ENCODE measurements around the gene GPR132. TPM values are rescaled to one million over a fixed set of nuclear protein-coding genes. Genes with fewer than 3 reads are reported as not detected.

The GPR132 gene
- total RNA-seq, 1 experiment from 2014 or later = 0.08 TPM

DNA sequence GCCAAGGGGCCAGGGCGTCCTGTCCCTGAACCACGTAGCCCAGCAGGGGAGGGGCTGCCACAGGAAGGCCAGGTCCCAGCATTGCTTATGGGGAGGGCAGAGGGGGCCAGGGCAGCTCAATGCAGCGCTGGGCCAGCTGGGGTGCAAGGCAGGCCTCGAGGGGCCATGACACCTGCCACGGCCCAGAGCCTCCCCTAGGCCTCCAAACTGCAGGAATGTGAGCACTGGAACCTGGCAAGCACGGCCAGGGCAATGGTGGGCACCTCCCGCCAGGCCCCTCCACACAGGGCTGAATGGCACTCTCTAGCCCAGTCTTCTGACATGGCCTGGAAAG lies 32.5 kb upstream of the GPR132 start:
- DNase-seq (ENCODE audit: low read depth, low spot score) (no peak), ATAC-seq (no peak)
- Histone ChIP-seq H3K27ac (ENCODE audit: low read length) (no peak overlapping the region), H3K27me3 (ENCODE audit: control insufficient read depth, insufficient read depth, low read length) (no peaks in the 10 kb centered on the region), H3K9me3 (ENCODE audit: control insufficient read depth, insufficient read depth, low read depth, low read length) (no peaks in the 10 kb centered on the region), H3K4me1 (ENCODE audit: control insufficient read depth, insufficient read depth, low read length) (peaks cover 3% of the 10 kb centered on the region; the same call in 1 of the 2 replicates), H3K4me3 (ENCODE audit: low read depth in 2 of 2, low read length in 2 of 2) (no peak overlapping the region), H3K36me3 (ENCODE audit: control insufficient read depth, insufficient read depth, low read length) (no peaks in the 10 kb centered on the region)
- no TSS peak for BruUV-seq (replicated peaks)
- in situ Hi-C loops (cut with HindIII; ENCODE audit: low pct_unique_long_range_greater_than_20kb, low sequenced_read_pairs) (no loop called here), intact Hi-C loops (cut with micrococcal nuclease; ENCODE audit: unreplicated experiment) (loop anchor here (10.0 kb wide), 2 partner anchors 67 to 187 kb away; partner anchors contain the start of gene JAG2)
- TF ChIP-seq POLR2AphosphoS5 (IDR thresholded peaks at IDR 0.05; ENCODE audit: low read depth, low read length) (no peak), TCF7L2 (IDR thresholded peaks at IDR 0.05; ENCODE audit: low read depth, low read length) (no peak), SIN3A (IDR thresholded peaks at IDR 0.05; ENCODE audit: borderline replicate concordance, insufficient read depth, low read depth, low read length) (no peak)
- TF ChIP-seq, protein P1, sequence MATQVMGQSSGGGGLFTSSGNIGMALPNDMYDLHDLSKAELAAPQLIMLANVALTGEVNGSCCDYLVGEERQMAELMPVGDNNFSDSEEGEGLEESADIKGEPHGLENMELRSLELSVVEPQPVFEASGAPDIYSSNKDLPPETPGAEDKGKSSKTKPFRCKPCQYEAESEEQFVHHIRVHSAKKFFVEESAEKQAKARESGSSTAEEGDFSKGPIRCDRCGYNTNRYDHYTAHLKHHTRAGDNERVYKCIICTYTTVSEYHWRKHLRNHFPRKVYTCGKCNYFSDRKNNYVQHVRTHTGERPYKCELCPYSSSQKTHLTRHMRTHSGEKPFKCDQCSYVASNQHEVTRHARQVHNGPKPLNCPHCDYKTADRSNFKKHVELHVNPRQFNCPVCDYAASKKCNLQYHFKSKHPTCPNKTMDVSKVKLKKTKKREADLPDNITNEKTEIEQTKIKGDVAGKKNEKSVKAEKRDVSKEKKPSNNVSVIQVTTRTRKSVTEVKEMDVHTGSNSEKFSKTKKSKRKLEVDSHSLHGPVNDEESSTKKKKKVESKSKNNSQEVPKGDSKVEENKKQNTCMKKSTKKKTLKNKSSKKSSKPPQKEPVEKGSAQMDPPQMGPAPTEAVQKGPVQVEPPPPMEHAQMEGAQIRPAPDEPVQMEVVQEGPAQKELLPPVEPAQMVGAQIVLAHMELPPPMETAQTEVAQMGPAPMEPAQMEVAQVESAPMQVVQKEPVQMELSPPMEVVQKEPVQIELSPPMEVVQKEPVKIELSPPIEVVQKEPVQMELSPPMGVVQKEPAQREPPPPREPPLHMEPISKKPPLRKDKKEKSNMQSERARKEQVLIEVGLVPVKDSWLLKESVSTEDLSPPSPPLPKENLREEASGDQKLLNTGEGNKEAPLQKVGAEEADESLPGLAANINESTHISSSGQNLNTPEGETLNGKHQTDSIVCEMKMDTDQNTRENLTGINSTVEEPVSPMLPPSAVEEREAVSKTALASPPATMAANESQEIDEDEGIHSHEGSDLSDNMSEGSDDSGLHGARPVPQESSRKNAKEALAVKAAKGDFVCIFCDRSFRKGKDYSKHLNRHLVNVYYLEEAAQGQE (IDR thresholded peaks at IDR 0.05; ENCODE audit: insufficient read depth in 1 of 2, low read depth in 2 of 2, low read length in 1 of 2) = no peak
- TF ChIP-seq, protein P2, sequence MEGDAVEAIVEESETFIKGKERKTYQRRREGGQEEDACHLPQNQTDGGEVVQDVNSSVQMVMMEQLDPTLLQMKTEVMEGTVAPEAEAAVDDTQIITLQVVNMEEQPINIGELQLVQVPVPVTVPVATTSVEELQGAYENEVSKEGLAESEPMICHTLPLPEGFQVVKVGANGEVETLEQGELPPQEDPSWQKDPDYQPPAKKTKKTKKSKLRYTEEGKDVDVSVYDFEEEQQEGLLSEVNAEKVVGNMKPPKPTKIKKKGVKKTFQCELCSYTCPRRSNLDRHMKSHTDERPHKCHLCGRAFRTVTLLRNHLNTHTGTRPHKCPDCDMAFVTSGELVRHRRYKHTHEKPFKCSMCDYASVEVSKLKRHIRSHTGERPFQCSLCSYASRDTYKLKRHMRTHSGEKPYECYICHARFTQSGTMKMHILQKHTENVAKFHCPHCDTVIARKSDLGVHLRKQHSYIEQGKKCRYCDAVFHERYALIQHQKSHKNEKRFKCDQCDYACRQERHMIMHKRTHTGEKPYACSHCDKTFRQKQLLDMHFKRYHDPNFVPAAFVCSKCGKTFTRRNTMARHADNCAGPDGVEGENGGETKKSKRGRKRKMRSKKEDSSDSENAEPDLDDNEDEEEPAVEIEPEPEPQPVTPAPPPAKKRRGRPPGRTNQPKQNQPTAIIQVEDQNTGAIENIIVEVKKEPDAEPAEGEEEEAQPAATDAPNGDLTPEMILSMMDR (IDR thresholded peaks at IDR 0.05) = no peak
- POLR2A ChIA-PET = no interaction called here
- CTCF ChIA-PET = no interaction called here

DNA sequence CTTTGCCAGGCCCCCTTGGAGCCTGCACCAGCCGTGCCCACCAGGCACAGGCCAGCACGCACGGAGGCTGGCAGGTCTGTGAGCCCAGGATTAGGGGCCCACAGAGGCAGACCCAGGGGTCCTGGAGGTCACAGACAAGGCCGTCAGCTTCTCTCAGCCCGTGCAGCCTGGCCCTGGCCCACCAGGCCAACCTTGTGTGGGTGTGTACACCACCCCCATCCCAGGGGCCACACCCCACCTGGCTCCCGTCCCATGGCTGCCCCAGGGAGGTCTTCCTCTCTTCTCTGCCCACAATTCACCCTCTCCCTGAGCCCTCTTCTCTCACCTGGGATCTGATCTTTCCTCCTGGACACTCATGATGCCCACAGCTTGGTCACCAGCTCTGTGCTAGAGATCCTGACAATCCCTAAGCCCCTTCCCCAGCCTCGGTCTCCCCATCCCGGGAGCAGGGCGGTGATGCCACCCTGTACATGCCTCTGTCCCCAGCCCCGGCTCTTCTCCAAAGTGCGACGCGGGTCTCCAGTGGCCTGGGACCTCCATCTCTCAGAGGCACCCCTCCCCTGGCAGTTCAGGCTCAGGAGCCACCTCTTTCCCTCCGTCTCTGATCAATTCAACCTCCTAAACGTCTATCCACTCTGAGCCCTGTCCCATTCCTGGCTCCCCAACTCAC lies 31.1 kb upstream of the GPR132 start:
- H3K36me3 ChIP-seq (ENCODE audit: control insufficient read depth, insufficient read depth, low read length) = no peaks in the 10 kb centered on the region
- BruUV-seq (replicated peaks) = no TSS peak
- TF ChIP-seq POLR2AphosphoS5 (IDR thresholded peaks at IDR 0.05; ENCODE audit: low read depth, low read length) (no peak), TCF7L2 (IDR thresholded peaks at IDR 0.05; ENCODE audit: low read depth, low read length) (no peak), SIN3A (IDR thresholded peaks at IDR 0.05; ENCODE audit: borderline replicate concordance, insufficient read depth, low read depth, low read length) (no peak)
- TF ChIP-seq, protein P1 (IDR thresholded peaks at IDR 0.05; ENCODE audit: insufficient read depth in 1 of 2, low read depth in 2 of 2, low read length in 1 of 2) = no peak
- TF ChIP-seq, protein P2 (IDR thresholded peaks at IDR 0.05) = no peak
- in situ Hi-C loops (cut with HindIII; ENCODE audit: low pct_unique_long_range_greater_than_20kb, low sequenced_read_pairs) (no loop called here), intact Hi-C loops (cut with micrococcal nuclease; ENCODE audit: unreplicated experiment) (loop anchor here (10.0 kb wide), 2 partner anchors 68 to 188 kb away; partner anchors contain the start of gene JAG2)
- H3K4me3 ChIP-seq (ENCODE audit: low read depth in 2 of 2, low read length in 2 of 2) = no peak overlapping the region
- POLR2A ChIA-PET = no interaction called here
- H3K4me1 ChIP-seq (ENCODE audit: control insufficient read depth, insufficient read depth, low read length) = peaks cover 15% of the 10 kb centered on the region
- H3K27ac ChIP-seq (ENCODE audit: low read length) = no peak overlapping the region
- CTCF ChIA-PET = no interaction called here
- ATAC-seq = no peak
- no peaks in the 10 kb centered on the region for H3K9me3 ChIP-seq (ENCODE audit: control insufficient read depth, insufficient read depth, low read depth, low read length)
- no peak for DNase-seq (ENCODE audit: low read depth, low spot score)
- H3K27me3 ChIP-seq (ENCODE audit: control insufficient read depth, insufficient read depth, low read length) = no peaks in the 10 kb centered on the region
